Measurements from ENCODE around the gene APRT.
A peak's percentile ranks its signal among the peaks of the same experiment; 100 is the strongest.

Gene APRT

GRCh38 chr16:88813269-88814143 is 1.8 kb upstream of the APRT start:
- no peak for TF ChIP-seq CTCF (conservative IDR thresholded peaks at IDR 0.05)
- peak overlapping the region; percentile 68; the same call in 1 of the 2 replicates for H3K27ac ChIP-seq

GRCh38 chr16:88812513-88813268 is 963 bp upstream of the APRT start:
- peak; percentile 8; the same call in 1 of the 2 replicates for TF ChIP-seq CTCF (conservative IDR thresholded peaks at IDR 0.05)
- peak overlapping the region; percentile 68 for H3K27ac ChIP-seq

- TF ChIP-seq CTCF (conservative IDR thresholded peaks at IDR 0.05), result no peak
- H3K27ac ChIP-seq, result peak overlapping the region; percentile 68
Measured at GRCh38 chr16:88810912-88811768, 588 bp downstream of the APRT start.

- no peak for TF ChIP-seq CTCF (conservative IDR thresholded peaks at IDR 0.05)
- H3K27ac ChIP-seq, result peak overlapping the region; percentile 68
Measured at GRCh38 chr16:88810166-88810911, 1.4 kb downstream of the APRT start.

GRCh38 chr16:88809676-88810165 is 2.0 kb downstream of the APRT start:
- no peak overlapping the region for H3K27ac ChIP-seq
- TF ChIP-seq CTCF (conservative IDR thresholded peaks at IDR 0.05), result no peak

- no peak overlapping the region for H3K27ac ChIP-seq
- TF ChIP-seq CTCF (conservative IDR thresholded peaks at IDR 0.05), result no peak
Measured at GRCh38 chr16:88809068-88809675, 2.6 kb downstream of the APRT start.

All from VCaP (cell line).